Gastroesophageal sphincter (tissue), 3 donors: ENCODE results near the gene C20orf141.

ENCODE experiments used
- CTCF ChIP-seq, 4 experiments: fragments of 200-600 bp in 2 of 4; fragments of 450-650 bp in 2 of 4; sonication (generic) in 1 of 4; IDR thresholded peaks; one replicate each; pipeline ENCODE4 v1.5.1; 2017 to 2019; ENCODE audit warnings: antibody characterized with exemption in 4 of 4, mild to moderate bottlenecking in 2 of 4, moderate library complexity in 2 of 4
- EP300 ChIP-seq: sonication (generic); formaldehyde crosslinking; IDR thresholded peaks from one replicate; pipeline ENCODE4 v1.6.1; 2017; ENCODE audit warnings: antibody characterized with exemption, mild to moderate bottlenecking
- POLR2AphosphoS5 ChIP-seq: sonication (generic); formaldehyde crosslinking; IDR thresholded peaks from one replicate; pipeline ENCODE4 v1.6.1; 2017; ENCODE audit warnings: antibody characterized with exemption

- TF ChIP-seq EP300 (no peak), CTCF (IDR thresholded peaks at IDR 0.05) (no peak), POLR2AphosphoS5 (no peak)
Observed at GRCh38 chr20:2838847-2839671, 24.3 kb downstream of the C20orf141 start.
